ENCODE measurements around the gene VTN. TPM values are rescaled to one million over a fixed set of nuclear protein-coding genes. Genes with fewer than 3 reads are reported as not detected.
A peak's percentile ranks its signal among the peaks of the same experiment; 100 is the strongest.

The VTN gene, protein sequence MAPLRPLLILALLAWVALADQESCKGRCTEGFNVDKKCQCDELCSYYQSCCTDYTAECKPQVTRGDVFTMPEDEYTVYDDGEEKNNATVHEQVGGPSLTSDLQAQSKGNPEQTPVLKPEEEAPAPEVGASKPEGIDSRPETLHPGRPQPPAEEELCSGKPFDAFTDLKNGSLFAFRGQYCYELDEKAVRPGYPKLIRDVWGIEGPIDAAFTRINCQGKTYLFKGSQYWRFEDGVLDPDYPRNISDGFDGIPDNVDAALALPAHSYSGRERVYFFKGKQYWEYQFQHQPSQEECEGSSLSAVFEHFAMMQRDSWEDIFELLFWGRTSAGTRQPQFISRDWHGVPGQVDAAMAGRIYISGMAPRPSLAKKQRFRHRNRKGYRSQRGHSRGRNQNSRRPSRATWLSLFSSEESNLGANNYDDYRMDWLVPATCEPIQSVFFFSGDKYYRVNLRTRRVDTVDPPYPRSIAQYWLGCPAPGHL
- total RNA-seq (2021; fragmentation: NEBNext Ultra II Directional; extraction: Animal tissue kit (Norgen Biotek cat#: 25700)): under 1 TPM; 0.36 to 0.76 (median 0.60) TPM
- long read RNA-seq, partial matches to known transcripts: 0 of 1 reads
- long read RNA-seq, other reads (novel, unspliced or antisense): 0 of 1 reads

DNA sequence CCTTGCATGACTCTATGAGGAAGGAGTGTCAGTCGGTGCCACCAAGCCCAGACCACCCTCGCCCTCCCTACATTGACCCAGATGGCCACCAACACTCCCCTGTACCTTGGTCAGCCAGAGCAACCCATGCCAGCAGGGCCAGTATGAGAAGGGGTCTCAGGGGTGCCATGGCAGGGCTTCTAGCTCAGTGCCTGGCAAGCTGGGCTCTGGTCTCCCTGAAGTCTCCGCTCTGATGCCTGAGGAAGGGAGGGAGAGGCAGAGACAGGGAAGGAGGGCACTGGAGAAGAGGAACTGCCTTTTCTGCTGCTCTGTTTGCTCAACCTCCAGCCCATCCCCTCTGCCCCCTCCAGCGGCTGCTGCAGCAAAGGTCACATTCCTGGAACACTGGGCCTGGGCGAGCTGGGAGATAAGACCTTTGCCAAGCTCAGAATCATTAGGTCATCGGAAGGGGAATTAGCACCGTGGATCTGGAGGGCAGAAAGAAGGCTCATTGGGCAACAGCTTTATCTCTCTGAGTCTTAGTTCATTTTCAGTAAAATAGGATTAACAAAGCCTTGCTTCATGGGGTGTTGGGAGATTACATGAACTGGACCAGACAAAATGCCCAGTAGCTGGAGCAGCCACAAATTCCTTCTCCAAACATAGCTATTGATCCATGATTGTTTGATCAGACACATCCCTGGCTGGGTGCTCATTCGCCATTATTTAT is at the start of gene VTN:
Gene VTN (minus strand): TSS at position 273 of the 709 bp plus-strand sequence. CDS start 104 bp downstream, at position 169.
- Mint-ChIP-seq H3K36me3 (ENCODE audit: low read depth) (peaks cover 8% of the 10 kb centered on the region; the same call in 1 of the 2 replicates), H3K27me3 (ENCODE audit: insufficient read depth) (no peaks in the 10 kb centered on the region; the same call in 1 of the 2 replicates), H3K4me1 (ENCODE audit: low read depth) (peaks cover 35% of the 10 kb centered on the region), H3K27ac (peak within 1 kb of the TSS; percentile 70), H3K4me3 (peak within 1 kb of the TSS; percentile 87), H3K9me3 (no peaks in the 10 kb centered on the region)
- DNase-seq: no peak
- TF ChIP-seq, protein P1, sequence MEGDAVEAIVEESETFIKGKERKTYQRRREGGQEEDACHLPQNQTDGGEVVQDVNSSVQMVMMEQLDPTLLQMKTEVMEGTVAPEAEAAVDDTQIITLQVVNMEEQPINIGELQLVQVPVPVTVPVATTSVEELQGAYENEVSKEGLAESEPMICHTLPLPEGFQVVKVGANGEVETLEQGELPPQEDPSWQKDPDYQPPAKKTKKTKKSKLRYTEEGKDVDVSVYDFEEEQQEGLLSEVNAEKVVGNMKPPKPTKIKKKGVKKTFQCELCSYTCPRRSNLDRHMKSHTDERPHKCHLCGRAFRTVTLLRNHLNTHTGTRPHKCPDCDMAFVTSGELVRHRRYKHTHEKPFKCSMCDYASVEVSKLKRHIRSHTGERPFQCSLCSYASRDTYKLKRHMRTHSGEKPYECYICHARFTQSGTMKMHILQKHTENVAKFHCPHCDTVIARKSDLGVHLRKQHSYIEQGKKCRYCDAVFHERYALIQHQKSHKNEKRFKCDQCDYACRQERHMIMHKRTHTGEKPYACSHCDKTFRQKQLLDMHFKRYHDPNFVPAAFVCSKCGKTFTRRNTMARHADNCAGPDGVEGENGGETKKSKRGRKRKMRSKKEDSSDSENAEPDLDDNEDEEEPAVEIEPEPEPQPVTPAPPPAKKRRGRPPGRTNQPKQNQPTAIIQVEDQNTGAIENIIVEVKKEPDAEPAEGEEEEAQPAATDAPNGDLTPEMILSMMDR (IDR thresholded peaks at IDR 0.05): no peak

DNA sequence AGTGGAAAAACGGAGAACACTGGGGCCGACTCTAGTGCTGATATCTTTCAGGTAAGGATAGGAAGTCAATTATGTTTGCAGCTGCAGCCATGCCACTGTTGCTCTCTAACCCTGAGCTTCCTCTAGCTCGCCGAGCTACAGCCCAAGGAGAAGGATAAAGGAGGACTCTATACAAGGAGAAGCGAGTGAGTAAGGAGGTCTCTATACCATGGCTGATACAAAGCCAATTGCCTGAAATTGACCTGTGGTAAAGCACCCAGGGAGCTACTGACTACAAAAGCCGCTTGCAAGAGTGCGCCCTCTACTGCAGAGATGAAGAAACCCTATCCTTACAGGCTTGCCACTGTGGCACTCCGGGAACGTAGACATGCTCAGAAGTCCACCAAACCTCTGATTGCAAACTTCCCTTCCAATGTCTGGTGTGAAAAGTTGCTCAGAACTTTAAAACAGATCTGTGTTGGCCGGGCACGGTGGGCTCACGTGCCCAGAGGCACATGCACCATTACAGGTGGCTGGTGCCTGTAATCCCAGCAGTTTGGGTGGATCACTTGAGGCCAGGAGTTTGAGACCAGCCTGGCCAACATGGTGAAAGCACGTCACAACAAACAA is 46.7 kb upstream of the VTN start:
- peak; percentile 56 for DNase-seq
- no peak overlapping the region for H3K27ac Mint-ChIP-seq
- H3K4me3 Mint-ChIP-seq: no peak overlapping the region
- H3K4me1 Mint-ChIP-seq (ENCODE audit: low read depth): no peaks in the 10 kb centered on the region
- no peaks in the 10 kb centered on the region for H3K36me3 Mint-ChIP-seq (ENCODE audit: low read depth)
- no peaks in the 10 kb centered on the region for H3K9me3 Mint-ChIP-seq
- H3K27me3 Mint-ChIP-seq (ENCODE audit: insufficient read depth): peaks cover 17% of the 10 kb centered on the region
- TF ChIP-seq, protein P1 (IDR thresholded peaks at IDR 0.05): peak; percentile 83

DNA sequence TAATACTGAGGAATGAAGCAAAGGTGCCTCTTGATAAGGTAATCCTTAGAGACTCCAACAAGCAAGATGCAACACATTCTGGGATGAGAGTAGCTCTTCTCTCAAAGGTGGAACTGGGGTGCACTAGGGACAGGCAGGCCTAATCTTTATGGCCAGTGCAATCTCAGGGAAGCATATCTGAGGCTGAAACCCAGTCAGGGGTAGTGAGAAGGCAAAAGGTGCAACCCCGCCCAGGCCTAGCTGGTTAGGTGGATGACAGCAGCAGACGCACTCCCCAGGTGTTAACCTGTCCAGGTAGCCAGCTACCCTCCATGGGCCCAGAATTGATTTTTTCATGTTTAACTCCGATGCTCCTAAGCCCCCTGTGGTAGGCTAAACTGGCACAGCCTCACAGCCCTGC is 45.8 kb upstream of the VTN start:
- DNase-seq: no peak
- H3K9me3 Mint-ChIP-seq: no peaks in the 10 kb centered on the region
- no peak overlapping the region for H3K27ac Mint-ChIP-seq
- TF ChIP-seq, protein P1 (IDR thresholded peaks at IDR 0.05): no peak
- no peak overlapping the region for H3K4me3 Mint-ChIP-seq
- no peaks in the 10 kb centered on the region for H3K4me1 Mint-ChIP-seq (ENCODE audit: low read depth)
- peaks cover 19% of the 10 kb centered on the region for H3K27me3 Mint-ChIP-seq (ENCODE audit: insufficient read depth)
- no peaks in the 10 kb centered on the region for H3K36me3 Mint-ChIP-seq (ENCODE audit: low read depth)

DNA sequence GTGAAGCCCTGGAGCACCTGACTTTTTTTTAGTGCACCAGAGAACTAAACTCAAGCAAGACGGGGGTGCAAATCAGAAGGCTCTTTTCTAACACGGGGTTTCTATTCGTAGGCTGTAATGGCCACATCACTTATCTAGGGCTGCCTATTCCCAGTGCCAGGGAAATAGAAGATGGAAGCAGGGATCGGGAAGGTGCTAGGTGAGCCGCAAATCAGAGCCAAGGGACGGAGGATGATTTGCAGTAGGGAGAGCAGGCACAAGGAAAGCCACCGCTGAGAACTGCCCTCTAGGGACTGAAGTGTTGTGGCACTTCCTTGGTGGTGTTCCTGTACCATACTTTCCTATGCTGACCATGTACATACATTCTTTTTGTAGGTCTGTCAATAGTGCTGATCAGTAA is 43.7 kb upstream of the VTN start:
- TF ChIP-seq, protein P1 (IDR thresholded peaks at IDR 0.05): peak; percentile 5; the same call in 1 of the 2 replicates
- no peaks in the 10 kb centered on the region for H3K9me3 Mint-ChIP-seq
- no peak overlapping the region for H3K4me3 Mint-ChIP-seq
- no peak overlapping the region for H3K27ac Mint-ChIP-seq
- H3K36me3 Mint-ChIP-seq (ENCODE audit: low read depth): no peaks in the 10 kb centered on the region
- no peaks in the 10 kb centered on the region for H3K4me1 Mint-ChIP-seq (ENCODE audit: low read depth)
- DNase-seq: no peak
- peaks cover 19% of the 10 kb centered on the region for H3K27me3 Mint-ChIP-seq (ENCODE audit: insufficient read depth)

DNA sequence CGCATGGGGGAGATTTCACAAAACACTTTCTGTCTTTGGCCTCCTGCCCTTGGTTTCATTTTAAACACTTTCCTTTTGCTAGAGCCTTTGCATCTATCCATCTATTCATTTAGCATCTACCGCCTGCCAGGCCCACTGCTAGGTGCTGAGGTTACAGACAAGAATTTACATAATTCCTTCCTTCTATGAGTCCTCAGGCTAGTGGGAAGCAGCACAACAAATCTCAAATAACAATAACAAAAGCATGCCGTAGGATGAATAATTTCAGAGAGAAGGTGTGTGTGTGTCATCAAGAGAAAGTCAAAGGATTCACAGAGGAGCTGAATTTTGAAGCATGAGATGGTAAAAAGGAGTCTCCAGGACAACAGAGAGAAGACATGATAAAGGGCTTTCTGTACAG is 42.0 kb upstream of the VTN start:
- TF ChIP-seq, protein P1 (IDR thresholded peaks at IDR 0.05): no peak
- DNase-seq: no peak
- peaks cover 21% of the 10 kb centered on the region for H3K27me3 Mint-ChIP-seq (ENCODE audit: insufficient read depth)
- no peaks in the 10 kb centered on the region for H3K36me3 Mint-ChIP-seq (ENCODE audit: low read depth)
- no peak overlapping the region for H3K4me3 Mint-ChIP-seq
- H3K4me1 Mint-ChIP-seq (ENCODE audit: low read depth): no peaks in the 10 kb centered on the region
- H3K9me3 Mint-ChIP-seq: no peaks in the 10 kb centered on the region
- H3K27ac Mint-ChIP-seq: no peak overlapping the region

Measured in HFFc6 (cell line).